Muscle layer of colon (tissue), 2 donors: ENCODE data around the gene PRKAR1B.

Source experiments
- H3K27ac ChIP-seq: one replicate; pipeline ENCODE4 v1.7.0; 2013; ENCODE audit warnings: low read depth, mild to moderate bottlenecking, low read length, moderate library complexity
- H3K27me3 ChIP-seq, 2 donors: one replicate each; pipeline ENCODE4 v1.7.0; 2013; ENCODE audit warnings: low read length in 2 of 2, mild to moderate bottlenecking in 2 of 2; ENCODE audit not compliant: insufficient read depth in 2 of 2, control insufficient read depth in 1 of 2
- H3K36me3 ChIP-seq: one replicate; pipeline ENCODE4 v1.7.0; 2013; ENCODE audit warnings: mild to moderate bottlenecking, low read length; ENCODE audit not compliant: insufficient read depth
- H3K4me1 ChIP-seq: one replicate; pipeline ENCODE4 v1.7.0; 2013; ENCODE audit warnings: mild to moderate bottlenecking, low read length; ENCODE audit not compliant: insufficient read depth
- H3K4me3 ChIP-seq, 2 donors: one replicate each; pipeline ENCODE4 v1.7.0; 2013; ENCODE audit warnings: low read length in 2 of 2, low read depth in 1 of 2, mild to moderate bottlenecking in 1 of 2, moderate library complexity in 1 of 2
- H3K9ac ChIP-seq: one replicate; pipeline ENCODE4 v1.7.0; 2013; ENCODE audit warnings: low read length
- H3K9me3 ChIP-seq: one replicate; pipeline ENCODE4 v1.7.0; 2013; ENCODE audit warnings: mild to moderate bottlenecking, low read length
- donor health status: abdominal sarcoma.
- donor health status: Adenocarcinoma of cecum.

The PRKAR1B gene

GRCh38 chr7:571718-572415 is 155.2 kb downstream of the PRKAR1B start:
- no peaks in the 10 kb centered on the region for H3K36me3 ChIP-seq
- H3K4me3 ChIP-seq, result no peak overlapping the region
- H3K27ac ChIP-seq, result no peak overlapping the region
- H3K9ac ChIP-seq, result no peak overlapping the region
- H3K9me3 ChIP-seq, result no peaks in the 10 kb centered on the region
- H3K27me3 ChIP-seq, result no peaks in the 10 kb centered on the region
- peaks cover 8% of the 10 kb centered on the region for H3K4me1 ChIP-seq

- H3K27me3 ChIP-seq, result no peaks in the 10 kb centered on the region
- H3K9ac ChIP-seq, result no peak overlapping the region
- H3K4me1 ChIP-seq, result peaks cover 8% of the 10 kb centered on the region
- no peak overlapping the region for H3K4me3 ChIP-seq
- H3K36me3 ChIP-seq, result no peaks in the 10 kb centered on the region
- no peak overlapping the region for H3K27ac ChIP-seq
- H3K9me3 ChIP-seq, result no peaks in the 10 kb centered on the region
Measured at GRCh38 chr7:571096-571717, 155.9 kb downstream of the PRKAR1B start.

- no peaks in the 10 kb centered on the region for H3K36me3 ChIP-seq
- H3K4me1 ChIP-seq, result peaks cover 8% of the 10 kb centered on the region
- H3K9me3 ChIP-seq, result no peaks in the 10 kb centered on the region
- no peak overlapping the region for H3K4me3 ChIP-seq
- no peak overlapping the region for H3K9ac ChIP-seq
- H3K27ac ChIP-seq, result no peak overlapping the region
- H3K27me3 ChIP-seq, result no peaks in the 10 kb centered on the region
Measured at GRCh38 chr7:570801-571070, 156.3 kb downstream of the PRKAR1B start.

- no peaks in the 10 kb centered on the region for H3K9me3 ChIP-seq
- H3K4me1 ChIP-seq, result peaks cover 8% of the 10 kb centered on the region
- H3K4me3 ChIP-seq, result no peak overlapping the region
Measured at GRCh38 chr7:569996-570800, 156.9 kb downstream of the PRKAR1B start.

DNA sequence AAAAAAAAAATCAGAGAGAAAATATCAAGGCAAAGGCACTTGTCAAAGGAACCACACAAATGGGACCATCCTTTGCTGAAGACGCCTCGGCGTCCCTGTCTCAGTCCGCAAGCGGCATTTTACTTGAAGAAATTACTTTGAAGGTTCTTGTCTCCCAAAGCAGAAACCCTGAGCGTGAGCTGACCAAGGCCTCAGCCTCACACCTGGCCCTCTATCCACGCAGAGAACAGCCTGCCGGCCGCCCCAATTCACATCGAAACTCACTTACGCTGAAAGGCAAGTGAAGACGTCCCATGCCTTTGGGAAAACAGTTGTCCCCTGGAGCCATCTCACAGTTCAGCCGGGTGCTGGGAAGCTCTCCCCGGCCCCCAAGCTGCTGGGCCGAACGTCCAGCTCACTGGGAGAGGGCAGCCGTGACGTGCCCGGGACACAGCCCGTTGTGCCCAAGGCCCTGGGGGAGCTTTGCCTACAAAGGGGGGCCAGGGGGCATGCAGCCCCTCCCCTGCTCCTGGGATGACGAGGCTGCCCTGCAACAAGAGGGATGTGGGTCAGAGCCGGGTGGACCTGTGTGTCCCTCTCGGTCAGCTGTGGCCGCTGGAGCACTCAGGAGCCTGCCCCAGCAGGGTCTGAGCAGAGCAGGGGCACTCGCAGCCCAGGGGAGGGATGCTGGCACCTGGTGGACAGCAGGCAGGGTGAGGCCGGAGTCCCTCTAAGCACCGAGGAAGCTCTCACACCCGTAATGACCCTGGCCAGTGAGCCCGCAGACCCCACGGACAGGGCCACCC is 157.8 kb downstream of the PRKAR1B start:
- Histone ChIP-seq H3K9ac (no peak overlapping the region), H3K4me1 (no peaks in the 10 kb centered on the region), H3K9me3 (no peaks in the 10 kb centered on the region), H3K27me3 (no peaks in the 10 kb centered on the region), H3K4me3 (no peak overlapping the region), H3K36me3 (no peaks in the 10 kb centered on the region), H3K27ac (no peak overlapping the region)

More at GRCh38 chr7:569996-570800, 156.9 kb downstream of the PRKAR1B start:
- Histone ChIP-seq H3K27me3 (no peaks in the 10 kb centered on the region), H3K36me3 (no peaks in the 10 kb centered on the region), H3K27ac (no peak overlapping the region), H3K9ac (no peak overlapping the region)

- no peaks in the 10 kb centered on the region for H3K27me3 ChIP-seq
- no peaks in the 10 kb centered on the region for H3K9me3 ChIP-seq
- no peak overlapping the region for H3K27ac ChIP-seq
- H3K9ac ChIP-seq, result no peak overlapping the region
- H3K36me3 ChIP-seq, result no peaks in the 10 kb centered on the region
- no peak overlapping the region for H3K4me3 ChIP-seq
- H3K4me1 ChIP-seq, result no peaks in the 10 kb centered on the region
Measured at GRCh38 chr7:568031-568951, 158.8 kb downstream of the PRKAR1B start.

- Histone ChIP-seq H3K9me3 (no peaks in the 10 kb centered on the region), H3K4me3 (no peak overlapping the region), H3K27me3 (no peaks in the 10 kb centered on the region), H3K36me3 (no peaks in the 10 kb centered on the region), H3K9ac (no peak overlapping the region), H3K27ac (no peak overlapping the region), H3K4me1 (no peaks in the 10 kb centered on the region)
Measured at GRCh38 chr7:567305-567883, 159.7 kb downstream of the PRKAR1B start.

DNA sequence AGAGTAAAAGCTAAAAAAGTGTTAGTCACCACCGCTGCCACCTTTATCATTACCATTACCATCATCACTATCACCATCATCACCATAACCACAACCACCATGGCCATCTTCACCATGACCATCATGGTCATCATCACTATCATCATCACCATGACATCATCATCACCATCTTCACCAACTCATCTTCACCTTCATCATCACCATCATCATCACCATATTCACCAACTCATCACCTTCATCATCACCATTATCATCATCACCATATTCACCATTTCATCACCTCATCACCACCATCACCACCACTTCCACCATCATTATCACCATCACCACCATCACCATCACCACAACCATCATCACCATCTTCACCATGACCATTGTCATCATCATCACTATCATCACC is 161.0 kb downstream of the PRKAR1B start:
- Histone ChIP-seq H3K36me3 (no peaks in the 10 kb centered on the region), H3K9ac (no peak overlapping the region), H3K4me3 (no peak overlapping the region), H3K27ac (no peak overlapping the region), H3K27me3 (no peaks in the 10 kb centered on the region), H3K9me3 (no peaks in the 10 kb centered on the region), H3K4me1 (no peaks in the 10 kb centered on the region)

DNA sequence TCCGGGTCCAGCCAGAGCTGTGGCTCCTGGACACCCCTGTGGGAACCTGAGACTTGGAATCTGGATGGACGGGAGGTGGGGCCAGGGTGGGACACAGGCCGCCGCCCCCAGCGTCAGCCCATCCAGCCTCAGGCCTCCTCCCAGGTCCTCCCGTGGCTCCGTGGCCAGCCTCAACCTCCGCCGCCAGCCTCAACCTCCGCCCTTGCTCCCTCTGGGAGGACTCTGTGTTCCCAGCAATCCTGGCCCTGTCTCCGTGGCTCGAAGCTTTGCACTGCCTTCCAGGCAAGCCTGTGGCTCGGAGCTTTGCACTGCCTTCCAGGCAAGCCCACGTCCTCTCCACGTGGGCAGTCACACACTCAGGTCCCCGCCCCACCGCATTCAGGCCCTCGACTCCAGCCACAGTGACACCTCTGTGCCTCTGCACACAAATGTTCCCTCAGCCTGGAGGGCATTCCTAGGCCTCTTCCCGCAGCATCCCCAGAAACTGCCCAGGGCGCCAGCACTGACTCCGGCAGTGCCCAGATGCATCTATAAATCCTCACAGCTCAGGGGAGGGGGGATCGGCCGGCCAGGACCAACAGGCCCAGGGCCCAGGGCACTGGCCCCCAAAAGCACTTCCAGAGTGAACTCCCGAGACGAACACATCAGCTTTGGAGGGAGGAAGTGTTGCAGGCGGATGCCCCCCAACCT is 162.8 kb downstream of the PRKAR1B start:
- H3K4me1 ChIP-seq, result no peaks in the 10 kb centered on the region
- no peak overlapping the region for H3K27ac ChIP-seq
- no peaks in the 10 kb centered on the region for H3K36me3 ChIP-seq

DNA sequence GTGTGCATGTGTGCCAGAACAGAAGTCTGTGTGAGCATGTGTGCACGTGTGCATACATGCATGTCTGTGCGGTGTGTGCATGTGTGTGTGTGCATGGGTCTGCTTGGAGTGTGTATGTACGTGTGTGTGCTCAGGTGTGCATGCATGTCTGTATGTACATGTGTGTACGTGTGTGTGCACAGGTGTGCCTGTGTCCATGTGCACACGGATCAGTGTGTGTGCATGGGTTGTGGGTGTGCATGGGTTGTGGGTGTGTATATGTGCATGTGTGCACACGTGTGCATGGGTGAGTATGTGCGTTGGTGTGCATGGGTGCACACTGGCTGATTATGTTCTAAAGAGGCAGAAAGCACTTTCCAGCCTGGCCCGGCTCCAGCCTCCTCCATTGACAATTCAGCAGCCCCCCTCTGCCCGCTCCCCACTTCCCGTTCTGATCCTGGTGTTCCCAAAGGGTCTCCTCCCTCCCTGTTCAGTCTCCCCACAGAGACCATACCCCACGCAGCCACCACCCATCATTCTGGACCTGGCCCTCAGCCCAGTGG is 163.4 kb downstream of the PRKAR1B start:
- Histone ChIP-seq H3K4me3 (no peak overlapping the region), H3K27ac (no peak overlapping the region), H3K27me3 (no peaks in the 10 kb centered on the region), H3K9ac (no peak overlapping the region), H3K4me1 (no peaks in the 10 kb centered on the region), H3K36me3 (no peaks in the 10 kb centered on the region), H3K9me3 (no peaks in the 10 kb centered on the region)

More for the DNA sequence above, 162.8 kb downstream of the PRKAR1B start:
- no peak overlapping the region for H3K9ac ChIP-seq
- H3K9me3 ChIP-seq, result no peaks in the 10 kb centered on the region
- no peaks in the 10 kb centered on the region for H3K27me3 ChIP-seq
- H3K4me3 ChIP-seq, result no peak overlapping the region
